ENCODE results near the gene KCNF1.

Gene KCNF1

GRCh38 chr2:10911291-10912075, at the start of gene KCNF1:
TSS of gene KCNF1 (plus strand) at chr2:10911934. CDS start at chr2:10912427, 493 bp downstream.
- DNase-seq (ENCODE audit: low spot score), result no peak

GRCh38 chr2:10862330-10862729, 49.4 kb upstream of the KCNF1 start:
- no peak for DNase-seq (ENCODE audit: low spot score)

GRCh38 chr2:10863047-10863446, 48.7 kb upstream of the KCNF1 start:
- no peak for DNase-seq (ENCODE audit: low spot score)

GRCh38 chr2:10863837-10864236, 47.9 kb upstream of the KCNF1 start:
- no peak for DNase-seq (ENCODE audit: low spot score)

- DNase-seq (ENCODE audit: low spot score), result no peak
Measured at GRCh38 chr2:10864251-10864650, 47.5 kb upstream of the KCNF1 start.

- DNase-seq (ENCODE audit: low spot score), result peak; percentile 45
Measured at GRCh38 chr2:10864861-10865636, 46.7 kb upstream of the KCNF1 start.

GRCh38 chr2:10865841-10866240, 45.9 kb upstream of the KCNF1 start:
- DNase-seq (ENCODE audit: low spot score), result no peak

- no peak for DNase-seq (ENCODE audit: low spot score)
Measured at GRCh38 chr2:10867692-10868420, 43.9 kb upstream of the KCNF1 start.

GRCh38 chr2:10868465-10869314, 43.0 kb upstream of the KCNF1 start:
- no peak for DNase-seq (ENCODE audit: low spot score)

- no peak for DNase-seq (ENCODE audit: low spot score)
Measured at GRCh38 chr2:10871978-10872377, 39.8 kb upstream of the KCNF1 start.

- no peak for DNase-seq (ENCODE audit: low spot score)
Measured at GRCh38 chr2:10873171-10873570, 38.6 kb upstream of the KCNF1 start.

- peak; percentile 1 for DNase-seq (ENCODE audit: low spot score)
Measured at GRCh38 chr2:10873790-10874437, 37.8 kb upstream of the KCNF1 start.

- no peak for DNase-seq (ENCODE audit: low spot score)
Measured at GRCh38 chr2:10875126-10875525, 36.6 kb upstream of the KCNF1 start.

GRCh38 chr2:10876394-10876793, 35.3 kb upstream of the KCNF1 start:
- DNase-seq (ENCODE audit: low spot score), result no peak

GRCh38 chr2:10876963-10877362, 34.8 kb upstream of the KCNF1 start:
- no peak for DNase-seq (ENCODE audit: low spot score)

GRCh38 chr2:10877651-10878111, 34.1 kb upstream of the KCNF1 start:
- no peak for DNase-seq (ENCODE audit: low spot score)

- no peak for DNase-seq (ENCODE audit: low spot score)
Measured at GRCh38 chr2:10878268-10878915, 33.3 kb upstream of the KCNF1 start.

GRCh38 chr2:10879159-10879558, 32.6 kb upstream of the KCNF1 start:
- DNase-seq (ENCODE audit: low spot score), result no peak

GRCh38 chr2:10879624-10880585, 31.8 kb upstream of the KCNF1 start:
- no peak for DNase-seq (ENCODE audit: low spot score)

All from activated CD4-positive, alpha-beta T cell treated with anti-CD3 and anti-CD28 coated beads, Interleukin-2, Interleukin-4, amounts not matched to agents 100 ng/mL and 50 ng/mL, durations not matched to agents 16 hours and 8 hours (primary cell).